Activated naive CD4-positive, alpha-beta T cell treated with anti-CD3 and anti-CD28 coated beads for 36 hours (primary cell): Measurements from ENCODE around the gene TMEM200B. TPM values are rescaled to one million over a fixed set of nuclear protein-coding genes. Genes with fewer than 3 reads are reported as not detected.

Experiments
- total RNA-seq, 2 experiments: library from RNA; stranded (reverse); gene quantifications; one replicate each; pipeline ENCODE4 v1.2.3, GENCODE V29; 2021

The TMEM200B gene
- total RNA-seq, 2 experiments from 2014 or later = 2.6 to 2.7 TPM

Other genes starting within 250 kb of the TMEM200B start
- 100 to 1,000 TPM in 1 of 2 experiments, 10 to 100 TPM in 1; 97.4 to 100 TPM for gene EPB41, start 209.3 kb downstream of the TMEM200B start, total RNA-seq
- gene SRSF4, start 58.0 kb upstream of the TMEM200B start, total RNA-seq = 100 to 1,000 TPM; 166 to 170 TPM
- 10 to 100 TPM; 35.7 to 36.3 TPM for gene MECR, start 107.0 kb upstream of the TMEM200B start, total RNA-seq
- gene PTPRU, start 112.6 kb upstream of the TMEM200B start, total RNA-seq = under 1 TPM; 0.15 to 0.38 TPM